CD4-positive, alpha-beta T cell treated with Interleukin-12 subunit alpha and Interleukin-12 subunit beta, for 1 hour (primary cell): ENCODE data around the gene PPP1R10.

ENCODE experiments used
- DNase-seq: peaks from one replicate; pipeline ENCODE4 v3.0.0-alpha.2; 2020

PPP1R10 gene

DNA sequence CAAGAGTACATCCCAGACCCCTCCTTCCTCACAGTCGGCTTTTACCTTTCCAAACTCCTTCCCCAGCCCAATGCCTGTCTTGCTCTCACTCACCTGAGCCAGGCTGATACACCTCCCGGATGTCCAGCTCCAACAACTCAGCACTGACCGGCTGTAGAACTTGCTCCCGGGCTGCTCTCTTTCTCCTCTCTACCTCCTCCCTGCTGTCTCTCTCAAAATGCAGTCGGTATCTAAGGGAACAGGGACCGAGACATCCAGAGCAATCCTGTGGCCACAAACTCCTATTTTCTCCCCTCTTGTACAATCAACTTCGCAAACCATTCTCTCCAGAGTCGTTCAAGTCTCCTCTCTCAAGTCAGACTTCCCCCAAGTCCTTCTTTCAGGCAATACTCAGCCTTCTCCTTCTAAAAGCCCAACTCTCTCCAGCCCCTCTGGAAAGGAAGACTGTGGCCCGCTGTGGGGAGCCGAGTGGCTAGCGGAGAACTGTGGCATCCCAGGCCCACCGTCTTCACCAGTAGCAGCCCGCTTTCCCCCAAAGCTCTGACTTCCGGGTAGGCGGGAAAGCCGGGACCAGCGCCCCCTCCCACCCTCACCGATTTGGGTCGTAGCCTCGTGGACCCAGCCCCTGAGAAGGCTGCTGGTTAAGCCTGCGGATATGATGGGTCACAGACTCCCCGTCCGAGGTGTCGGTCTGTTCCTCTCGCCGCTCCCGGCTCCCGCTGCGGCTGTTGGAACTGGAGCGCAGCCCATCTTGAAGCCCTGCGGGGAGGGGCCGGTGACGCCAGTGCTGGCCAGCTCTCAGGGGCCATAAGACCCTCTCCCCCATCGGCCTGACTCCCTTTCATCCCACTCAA is 61.9 kb downstream of the PPP1R10 start:
- no peak for DNase-seq

DNA sequence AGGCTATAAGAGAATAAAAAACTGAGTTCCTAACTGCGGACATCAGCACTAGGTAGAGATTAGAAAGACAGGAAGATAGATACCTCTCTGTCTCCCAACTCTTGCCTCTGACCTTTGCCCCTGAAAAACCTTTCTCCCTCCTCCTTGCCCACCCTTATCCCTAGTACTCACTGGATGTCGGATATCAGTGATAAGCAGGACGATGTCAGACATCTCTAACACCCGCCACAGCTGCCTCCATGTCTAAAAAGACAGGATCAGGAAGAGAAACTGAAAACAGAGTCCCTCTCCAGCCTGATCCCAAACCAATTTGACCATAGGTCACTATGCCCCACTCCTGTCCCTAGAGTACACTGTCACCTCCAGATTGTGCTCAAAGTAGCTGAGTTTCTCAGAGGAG is 62.6 kb downstream of the PPP1R10 start:
- no peak for DNase-seq
